Islet of Langerhans (tissue), 1 donor: ENCODE data around the gene ZKSCAN1.
"Not testable (repeated sequence)": the region's sequence is repeated elsewhere in the genome, so short reads cannot be mapped to it uniquely, and the experiment has no call there.

Source experiments
- FAIRE-seq: peaks from one replicate; lab custom pipeline; 2011; peaks lifted over from hg19 to GRCh38; lab: Jason Lieb, UNC

Gene ZKSCAN1

DNA sequence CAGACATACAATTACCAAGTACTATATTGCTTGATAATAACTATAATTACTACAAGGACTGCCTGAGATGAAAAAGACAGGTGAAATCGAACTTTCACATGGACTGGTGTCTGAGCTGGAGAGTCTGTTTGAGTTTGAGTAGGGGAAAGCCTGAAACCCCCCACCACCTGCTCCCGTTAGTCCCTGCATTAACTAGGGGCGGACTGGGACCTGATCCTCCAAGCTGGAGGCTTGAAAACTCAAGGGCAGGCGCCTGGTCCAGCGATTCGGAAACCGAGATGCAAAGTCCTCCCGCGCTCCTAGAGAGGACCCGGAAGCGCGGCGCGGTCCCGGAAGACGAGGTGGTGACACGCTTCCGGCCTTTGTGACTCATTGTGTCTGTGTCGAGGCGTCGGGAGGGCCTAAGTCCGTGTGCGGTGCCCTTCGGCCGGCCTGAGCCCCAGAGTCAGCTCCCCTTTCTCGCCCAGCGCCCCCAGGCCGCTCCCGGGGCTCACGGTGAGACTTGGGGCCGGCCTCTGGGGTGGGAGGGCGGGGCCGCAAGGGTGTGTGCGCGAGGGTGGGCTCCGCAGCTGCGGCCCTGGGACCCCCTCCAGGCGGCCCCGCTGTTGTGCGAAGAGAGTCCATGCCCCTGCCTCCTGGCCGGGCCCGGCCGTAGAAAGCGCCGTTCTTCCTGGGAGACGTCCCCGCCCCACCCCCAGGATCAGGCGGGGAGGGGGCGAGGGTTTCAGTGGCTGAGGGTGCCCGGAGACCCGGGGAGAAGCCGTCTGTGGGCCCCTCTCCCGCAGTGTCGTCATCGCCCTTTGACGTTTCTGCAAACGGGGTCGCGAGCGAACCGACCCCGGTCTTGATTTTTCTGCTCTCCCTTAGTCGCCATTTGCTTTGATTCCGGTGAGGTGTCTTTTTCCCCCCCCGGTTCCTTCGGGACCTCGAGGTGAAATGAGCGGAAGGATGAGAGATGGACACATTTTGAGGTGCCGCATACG lies at the start of gene ZKSCAN1:
Gene ZKSCAN1, plus strand, starts transcription at position 365 of the 983 bp plus-strand sequence. CDS start 7,911 bp downstream, outside the sequence.
- no peak for FAIRE-seq

DNA sequence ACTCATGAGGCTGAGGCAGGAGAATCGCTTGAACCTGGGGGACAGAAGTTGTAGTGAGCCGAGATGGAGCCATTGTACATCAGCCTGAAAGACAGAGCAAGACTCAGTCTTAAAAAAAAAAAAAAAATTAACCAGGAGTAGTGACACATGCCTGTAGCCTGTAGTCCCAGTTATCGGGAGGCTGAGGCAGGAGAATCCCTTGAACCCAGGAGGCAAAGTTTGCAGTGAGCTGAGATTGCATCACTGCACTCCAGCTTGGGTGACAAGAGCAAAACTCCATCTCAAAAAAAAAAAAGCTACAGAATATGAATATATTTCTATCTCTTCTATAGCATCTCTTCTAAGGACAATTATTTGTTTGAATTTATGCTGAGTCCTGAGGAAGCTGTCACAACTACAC lies 46.1 kb upstream of the ZKSCAN1 start:
- FAIRE-seq, result no peak

DNA sequence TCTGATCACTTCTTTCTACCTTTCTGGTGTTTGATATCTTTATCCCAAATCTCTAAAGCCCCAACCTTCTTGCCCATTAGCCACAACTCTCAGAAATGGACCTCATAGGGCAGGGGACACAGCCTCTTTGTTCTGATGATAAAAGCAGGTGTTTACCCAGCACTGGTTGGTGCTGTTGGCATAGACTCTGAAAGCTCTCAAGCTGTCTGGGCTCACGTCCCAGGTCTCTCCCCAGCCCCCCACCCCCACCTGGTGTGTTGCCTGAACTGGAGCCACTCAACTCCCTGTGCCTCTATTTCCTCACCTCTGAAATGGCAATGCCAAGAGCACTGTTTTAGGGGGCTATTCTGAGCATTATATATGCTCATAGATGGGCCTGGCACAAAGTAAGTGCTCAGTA lies 45.6 kb upstream of the ZKSCAN1 start:
- not testable (repeated sequence) for FAIRE-seq

DNA sequence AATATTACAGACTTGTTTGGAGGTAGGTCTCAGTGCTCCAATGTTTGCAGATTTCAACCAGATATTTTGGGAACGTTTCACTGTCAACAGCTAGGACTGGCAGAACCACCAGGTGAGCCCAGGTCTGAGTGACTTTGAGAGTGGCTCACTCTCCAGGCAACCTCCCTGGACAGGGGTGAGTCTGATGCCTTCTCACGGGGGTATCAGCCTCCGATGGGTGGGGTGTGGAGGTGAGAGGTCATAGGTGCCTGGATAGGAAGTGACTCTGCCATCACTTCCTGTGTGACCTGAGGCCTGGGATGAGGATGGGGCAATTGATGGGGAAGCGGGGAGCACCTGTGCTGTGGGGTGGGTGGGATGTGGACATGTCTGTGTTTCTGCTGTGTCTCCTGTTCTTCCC lies 44.2 kb upstream of the ZKSCAN1 start:
- FAIRE-seq, result no peak

DNA sequence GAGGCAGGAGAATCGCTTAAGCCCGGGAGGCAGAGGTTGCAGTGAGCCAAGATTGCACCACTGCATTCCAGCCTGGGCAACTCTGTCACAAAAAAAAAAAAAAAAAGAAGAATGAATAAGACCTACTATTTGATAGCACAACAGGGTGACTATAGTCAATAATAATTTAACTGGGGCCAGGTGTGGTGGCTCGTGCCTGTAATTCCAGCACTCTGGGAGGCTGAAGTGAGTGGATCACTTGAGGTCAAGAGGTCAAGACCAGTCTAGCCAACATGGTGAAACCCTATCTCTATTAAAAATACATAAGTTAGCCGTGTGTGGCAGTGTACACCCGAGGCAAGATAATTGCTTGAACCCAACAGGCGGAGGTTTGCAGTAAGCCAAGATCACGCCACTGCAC lies 41.6 kb upstream of the ZKSCAN1 start:
- FAIRE-seq, result not testable (repeated sequence)

DNA sequence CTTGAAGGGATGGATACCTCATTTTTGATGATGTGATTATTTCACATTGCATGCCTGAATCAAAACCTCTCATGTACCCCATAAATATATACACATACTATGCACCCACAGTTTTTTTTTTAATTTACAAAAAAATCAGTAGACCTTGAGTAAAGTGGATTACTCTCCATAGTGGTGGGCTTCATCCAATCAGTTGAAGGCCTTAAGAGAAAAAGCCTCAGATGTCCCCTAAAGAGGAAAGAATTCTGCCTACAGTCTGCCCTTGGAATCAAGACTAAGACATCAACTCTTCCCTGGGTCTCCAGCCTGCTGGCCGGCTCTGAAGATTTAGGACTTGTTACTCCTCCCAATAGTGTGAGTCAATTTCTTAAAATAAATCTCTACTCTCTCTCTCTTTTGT lies 40.7 kb upstream of the ZKSCAN1 start:
- no peak for FAIRE-seq

DNA sequence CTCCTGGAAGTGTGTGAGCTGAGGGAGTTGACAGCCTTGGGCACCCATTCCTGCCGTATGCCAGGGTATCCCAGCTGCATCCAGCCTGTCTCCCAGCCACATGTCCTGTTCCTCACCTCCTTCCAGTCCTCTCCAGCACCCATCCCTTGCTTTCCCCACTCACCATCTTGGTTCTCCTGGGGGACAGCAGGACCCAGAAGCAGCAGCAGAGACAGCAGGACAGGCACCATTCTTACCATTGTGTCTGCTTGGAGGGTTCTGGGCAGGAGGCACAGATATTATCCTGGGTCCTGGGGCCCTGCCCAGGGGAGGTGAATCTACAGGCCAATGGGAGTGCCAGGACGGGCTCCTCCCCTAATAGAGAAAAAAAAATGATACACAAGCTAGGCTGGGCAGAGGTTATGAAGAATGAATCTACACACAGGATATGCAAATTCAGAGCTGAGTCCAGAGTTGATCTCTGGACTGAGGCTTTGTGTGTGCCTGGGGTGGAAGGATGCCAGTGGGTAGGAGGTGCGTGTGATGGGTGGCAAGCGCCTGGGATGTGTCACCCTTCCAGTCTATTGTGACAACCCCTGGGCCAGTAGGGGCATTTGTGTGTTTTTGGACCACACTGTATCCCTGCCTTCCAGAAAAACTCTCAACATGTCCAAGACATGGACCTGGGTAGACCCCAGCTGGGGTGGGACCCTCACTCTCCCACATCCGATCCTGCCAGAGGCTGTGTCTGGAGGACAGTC lies 39.4 kb upstream of the ZKSCAN1 start, which contains the start of gene AZGP1:
Gene AZGP1, minus strand, starts transcription at position 250 of the 740 bp plus-strand sequence. Its CDS starts 11 bp downstream, at position 239.
- FAIRE-seq, result no peak

DNA sequence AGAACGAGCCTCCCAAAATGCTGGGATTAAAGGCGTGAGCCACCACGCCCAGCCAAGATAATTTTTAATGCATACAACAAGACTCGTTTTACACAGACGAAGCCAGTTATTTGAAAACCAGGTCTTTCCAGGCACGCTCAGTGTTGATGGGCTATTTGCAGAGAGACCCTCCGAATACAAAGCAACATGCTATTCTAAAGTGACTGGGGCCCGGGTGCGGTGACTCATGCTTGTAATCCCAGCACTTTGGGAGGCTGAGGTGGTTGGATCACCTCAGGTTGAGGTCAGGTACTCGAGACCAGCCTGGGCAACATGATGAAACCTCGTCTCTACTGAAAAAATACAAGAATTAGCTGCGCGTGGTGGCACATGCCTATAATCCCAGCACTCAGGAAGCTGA lies 38.8 kb upstream of the ZKSCAN1 start:
- no peak for FAIRE-seq

DNA sequence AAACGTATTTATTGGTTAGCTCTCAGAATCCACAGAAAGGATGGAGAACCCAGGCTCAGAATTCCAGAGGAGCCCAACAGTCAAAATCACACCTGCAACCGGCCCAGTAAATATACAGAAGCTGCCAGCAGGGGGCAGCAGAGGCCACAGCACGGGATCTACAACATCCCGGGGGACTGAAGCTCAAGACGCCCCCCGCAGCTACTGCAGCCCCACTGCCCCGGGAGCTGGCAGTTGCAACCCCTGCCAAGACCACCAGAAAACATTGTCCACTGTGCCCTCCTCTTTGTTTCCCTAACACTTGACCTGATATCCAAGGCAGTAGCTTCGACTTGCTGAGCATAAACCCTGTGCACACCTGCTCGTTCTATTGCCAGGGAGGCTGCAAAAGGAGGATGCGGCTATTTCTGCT lies 35.6 kb upstream of the ZKSCAN1 start:
- FAIRE-seq, result not testable (repeated sequence)

DNA sequence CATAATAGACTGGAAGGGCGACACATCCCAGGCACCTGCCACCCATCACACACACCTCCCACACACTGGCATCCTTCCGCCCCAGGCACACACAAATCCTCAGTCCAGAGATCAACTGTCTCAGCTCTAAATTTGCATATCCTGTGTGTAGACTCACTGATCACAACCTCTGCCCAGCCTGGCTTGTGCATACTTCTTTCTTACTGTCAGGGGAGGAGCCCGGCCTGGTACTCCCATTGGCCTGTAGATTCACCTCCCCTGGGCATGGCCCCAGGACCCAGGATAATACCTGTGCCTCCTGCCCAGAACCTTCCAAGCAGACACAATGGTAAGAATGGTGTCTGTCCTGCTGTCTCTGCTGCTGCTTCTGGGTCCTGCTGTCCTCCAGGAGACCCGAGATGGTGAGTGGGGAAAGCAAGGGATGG lies 34.9 kb upstream of the ZKSCAN1 start:
- not testable (repeated sequence) for FAIRE-seq

DNA sequence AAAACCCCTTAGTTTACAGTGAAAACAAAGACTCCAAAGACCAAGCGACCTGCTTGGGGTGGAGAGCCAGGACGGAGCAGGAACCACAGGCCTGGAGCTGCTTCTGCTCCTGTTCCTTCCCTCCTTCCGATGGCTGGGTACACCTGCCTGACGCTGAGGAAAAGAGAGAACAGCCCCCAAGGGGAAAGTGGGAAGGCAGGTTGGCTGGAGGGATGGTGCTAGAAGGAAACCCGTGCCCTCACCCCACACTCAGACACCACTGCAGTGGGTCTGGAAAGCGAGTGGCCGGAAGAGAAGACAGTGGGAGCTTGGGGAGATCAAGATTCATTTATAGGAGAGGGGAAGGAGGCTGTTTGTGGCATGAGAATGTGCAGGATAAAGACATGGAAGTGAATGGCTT lies 34.3 kb upstream of the ZKSCAN1 start:
- not testable (repeated sequence) for FAIRE-seq

DNA sequence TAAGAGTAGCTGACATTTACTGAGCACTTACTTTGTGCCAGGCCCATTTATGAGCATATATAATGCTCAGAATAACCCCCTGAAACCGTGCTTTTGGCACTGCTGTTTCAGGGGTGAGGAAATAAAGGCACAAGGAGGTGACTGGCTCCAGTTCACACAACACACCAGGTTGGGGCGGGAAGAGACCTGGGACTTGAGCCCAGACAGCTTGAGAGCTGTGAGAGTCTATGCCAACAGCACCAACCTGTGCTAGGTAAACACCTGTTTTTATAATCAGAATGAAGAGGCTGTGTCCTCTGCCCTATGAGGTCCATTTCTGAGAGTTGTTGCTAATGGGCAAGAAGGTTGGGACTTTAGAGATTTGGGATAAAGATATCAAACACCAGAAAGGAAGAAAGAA lies 30.8 kb upstream of the ZKSCAN1 start:
- FAIRE-seq, result no peak

DNA sequence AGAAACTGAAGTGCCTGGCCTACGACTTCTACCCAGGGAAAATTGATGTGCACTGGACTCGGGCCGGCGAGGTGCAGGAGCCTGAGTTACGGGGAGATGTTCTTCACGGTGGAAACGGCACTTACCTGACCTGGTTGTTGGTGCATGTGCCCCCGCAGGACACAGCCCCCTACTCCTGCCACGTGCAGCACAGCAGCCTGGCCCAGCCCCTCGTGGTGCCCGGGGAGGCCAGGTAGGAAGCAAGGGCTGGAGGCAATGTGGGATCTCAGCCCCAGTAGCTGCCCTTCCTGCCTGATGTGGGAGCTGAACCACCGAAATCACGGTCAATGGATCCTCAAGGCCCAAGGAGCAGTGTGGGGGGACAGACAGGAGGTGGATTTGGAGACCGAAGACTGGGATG lies 28.1 kb upstream of the ZKSCAN1 start:
- FAIRE-seq, result not testable (repeated sequence)

DNA sequence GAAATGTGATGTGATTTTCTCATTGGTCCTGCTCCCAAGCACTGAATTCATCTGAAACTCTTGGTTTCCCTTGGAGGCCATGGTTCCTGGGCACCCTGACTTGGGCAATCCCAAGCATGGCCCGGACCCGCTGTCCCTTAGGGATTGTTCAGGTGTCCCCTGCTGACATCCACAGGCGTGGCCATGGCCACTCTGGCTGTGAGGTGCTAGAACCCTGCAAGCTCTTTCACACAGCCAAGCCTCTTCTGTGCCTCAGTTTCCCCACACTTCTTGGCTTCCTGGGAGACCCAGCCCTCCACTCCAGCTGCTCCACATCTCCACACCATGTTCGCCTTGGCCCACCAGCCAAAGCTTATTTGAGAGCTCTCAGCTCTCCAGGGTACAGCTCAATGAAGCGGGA lies 27.6 kb upstream of the ZKSCAN1 start:
- FAIRE-seq, result no peak

DNA sequence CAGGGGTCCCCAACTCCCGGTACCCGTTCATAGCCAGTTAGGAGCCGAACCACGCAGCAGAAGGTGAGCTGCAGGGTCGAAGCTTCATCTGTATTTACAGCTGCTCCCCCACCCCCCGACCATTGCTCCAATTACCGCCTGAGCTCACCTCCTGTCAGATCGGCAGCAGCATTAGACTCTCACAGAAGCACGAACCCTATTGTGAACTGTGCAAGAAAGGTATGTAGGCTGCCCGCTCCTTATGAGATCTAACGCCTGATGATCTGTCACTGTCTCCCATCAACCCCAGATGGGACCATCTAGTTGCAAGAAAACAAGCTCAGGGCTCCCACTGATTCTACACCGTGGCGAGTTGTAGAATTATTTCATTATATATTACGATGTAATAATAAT lies 24.9 kb upstream of the ZKSCAN1 start:
- no peak for FAIRE-seq

DNA sequence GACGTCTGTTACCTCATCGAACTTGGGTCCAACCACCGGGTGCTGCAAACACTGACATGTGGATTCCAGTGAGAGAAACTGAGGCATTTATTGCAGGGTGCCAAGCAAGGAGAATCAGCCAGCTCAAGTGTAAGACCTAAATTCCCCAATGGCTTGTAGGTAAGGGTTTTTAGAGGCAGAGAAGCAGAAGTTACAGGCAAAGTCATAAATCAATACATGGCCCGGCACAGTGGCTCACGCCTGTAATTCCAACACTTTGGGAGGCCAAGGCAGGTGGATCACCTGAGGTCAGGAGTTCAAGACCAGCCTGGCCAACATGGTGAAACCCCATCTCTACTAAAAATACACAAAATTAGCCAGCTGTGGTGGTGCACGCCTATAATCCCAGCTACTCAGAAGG lies 23.9 kb upstream of the ZKSCAN1 start:
- not testable (repeated sequence) for FAIRE-seq

DNA sequence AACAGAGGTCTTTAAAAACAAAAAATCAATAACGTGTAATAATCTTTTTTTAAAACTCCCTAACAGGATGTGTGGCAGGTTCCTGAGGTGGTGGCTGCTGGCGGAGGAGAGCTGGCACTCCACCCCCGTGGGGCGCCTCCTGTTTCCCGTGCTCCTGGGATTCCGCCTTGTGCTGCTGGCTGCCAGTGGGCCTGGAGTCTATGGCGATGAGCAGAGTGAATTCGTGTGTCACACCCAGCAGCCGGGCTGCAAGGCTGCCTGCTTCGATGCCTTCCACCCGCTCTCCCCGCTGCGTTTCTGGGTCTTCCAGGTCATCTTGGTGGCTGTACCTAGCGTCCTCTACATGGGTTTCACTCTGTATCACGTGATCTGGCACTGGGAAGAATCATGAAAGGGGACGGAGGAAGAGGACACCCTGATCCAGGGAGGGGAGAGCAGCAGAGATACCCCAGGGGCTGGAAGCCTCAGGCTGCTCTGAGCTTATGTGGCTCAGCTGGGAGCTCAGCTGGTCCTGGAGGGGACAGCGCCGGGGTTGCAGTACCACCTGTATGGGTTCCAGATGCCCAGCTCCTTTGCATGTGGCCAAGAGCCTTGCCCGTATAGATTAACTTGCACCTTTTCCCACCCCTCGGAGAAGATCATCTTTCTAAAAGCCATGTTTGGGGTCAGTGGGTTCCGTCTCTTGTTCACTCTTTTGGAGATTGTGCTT lies 22.9 kb upstream of the ZKSCAN1 start:
- no peak for FAIRE-seq

DNA sequence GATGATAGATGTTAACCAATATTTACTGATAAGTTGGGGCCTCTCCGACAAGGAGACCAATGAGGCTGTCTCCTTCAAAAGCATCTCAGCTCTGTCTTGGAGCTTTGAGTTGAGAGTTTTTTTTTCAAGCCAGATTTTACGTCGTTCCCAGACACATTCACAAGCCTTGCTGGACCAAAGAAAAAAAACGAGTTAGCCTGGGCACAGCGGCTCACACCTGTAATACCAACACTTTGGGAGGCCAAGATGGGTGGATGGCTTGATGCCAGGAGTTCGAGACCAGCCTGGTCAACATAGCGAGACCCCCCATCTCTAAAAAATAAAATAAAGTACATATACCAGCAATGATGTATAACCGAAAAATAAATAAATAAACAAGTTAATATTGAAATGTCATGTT lies 20.6 kb upstream of the ZKSCAN1 start:
- no peak for FAIRE-seq

DNA sequence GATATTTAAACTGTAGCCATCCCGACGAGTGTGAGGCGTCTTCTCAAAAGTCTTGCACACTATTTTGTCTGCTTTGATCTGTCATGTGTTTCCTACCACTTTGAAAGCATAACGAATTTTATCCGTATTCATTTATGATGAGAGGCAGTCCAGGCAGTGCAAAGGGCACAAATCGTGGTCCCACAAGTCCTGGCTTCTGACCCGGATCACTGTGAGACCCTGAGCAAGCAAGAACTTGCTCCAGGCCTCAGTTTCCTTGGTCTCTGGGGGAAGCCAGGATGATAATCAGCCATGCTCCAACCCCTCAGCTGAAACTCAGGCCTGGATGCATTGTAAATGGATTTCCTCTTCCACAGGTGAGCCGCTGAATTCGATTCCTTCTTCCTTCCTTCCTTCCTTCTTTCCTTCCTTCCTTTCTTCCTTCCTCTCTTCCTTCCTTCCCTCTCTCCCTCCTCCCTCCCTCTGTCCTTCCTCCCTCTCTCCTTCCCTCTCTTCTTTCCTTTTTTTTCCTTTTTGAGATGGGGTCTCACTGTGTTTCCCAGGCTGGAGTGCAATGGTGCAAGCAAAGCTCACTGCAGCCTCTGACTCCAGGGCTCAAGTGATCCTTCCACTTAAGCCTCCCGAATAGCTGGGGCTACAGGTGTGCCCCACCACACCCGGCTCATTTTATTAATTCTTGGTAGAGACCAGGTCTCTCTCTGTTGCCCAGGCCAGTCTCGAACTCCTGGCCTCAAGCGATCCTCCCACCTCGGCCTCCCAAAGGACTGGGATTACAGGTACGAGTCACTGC lies 18.4 kb upstream of the ZKSCAN1 start:
- no peak for FAIRE-seq

DNA sequence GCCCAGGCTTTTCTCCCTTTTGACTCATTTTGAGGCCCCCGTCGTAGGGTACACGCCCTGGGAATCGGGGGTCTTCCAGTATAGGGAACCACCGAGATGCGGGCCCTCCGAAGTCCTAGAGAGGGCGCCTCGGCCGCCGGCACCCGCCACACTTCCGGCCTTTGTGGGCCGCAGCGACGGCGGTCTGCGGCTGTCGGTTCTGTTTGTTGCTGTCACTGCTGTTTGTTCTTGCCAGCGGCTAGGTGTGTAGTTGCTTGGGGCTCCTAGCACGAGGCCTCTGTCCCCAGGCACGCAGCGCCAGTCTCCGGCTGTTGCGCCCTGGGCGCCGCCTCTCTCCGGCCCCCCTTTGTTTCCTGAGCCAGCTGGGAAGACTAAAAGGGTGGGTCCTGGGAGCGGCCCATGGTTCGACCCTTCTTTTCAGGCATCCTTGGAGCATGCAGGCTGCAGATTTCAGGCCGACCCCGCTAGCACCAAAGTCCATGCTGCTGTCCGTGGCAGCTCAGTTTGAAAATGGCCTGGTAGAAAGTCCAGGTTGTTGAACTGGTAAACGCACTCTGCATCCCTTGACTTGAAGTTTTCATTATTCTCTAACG lies 17.8 kb upstream of the ZKSCAN1 start:
- no peak for FAIRE-seq

DNA sequence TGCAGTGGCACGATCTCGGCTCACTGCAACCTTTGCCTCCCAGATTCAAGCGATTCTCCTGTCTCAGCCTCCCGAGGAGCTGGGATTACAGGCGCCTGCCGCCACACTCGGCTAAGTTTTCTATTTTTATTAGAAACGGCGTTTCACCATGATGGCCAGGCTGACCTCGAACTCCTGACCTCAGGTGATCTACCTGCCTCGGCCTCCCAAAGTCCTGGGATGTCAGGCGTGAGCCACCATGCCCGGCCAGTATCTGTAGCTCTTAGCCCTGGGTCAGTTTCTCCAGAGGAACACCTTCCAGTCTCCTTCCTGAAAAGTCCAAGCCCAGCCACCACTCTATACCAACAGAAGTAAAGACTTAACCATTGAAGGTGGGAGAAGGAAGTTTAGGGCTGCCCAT lies 15.2 kb upstream of the ZKSCAN1 start:
- FAIRE-seq, result no peak
